ENCODE data around the gene SPINK5.
"Not testable (repeated sequence)": the region's sequence is repeated elsewhere in the genome, so short reads cannot be mapped to it uniquely, and the experiment has no call there.

Gene SPINK5

GRCh38 chr5:148055160-148055559 is 8.6 kb upstream of the SPINK5 start:
- not testable (repeated sequence) for H3K27me3 ChIP-seq (ENCODE audit: control insufficient read depth in 5 of 5, insufficient read depth in 4 of 5, low read length in 5 of 5)
- Histone ChIP-seq H3K4me3 (ENCODE audit: low read depth in 1 of 5, low read length in 5 of 5) (peak overlapping the region in 1 of 5 donors; percentile 18), H3K9me3 (ENCODE audit: control insufficient read depth in 5 of 5, low read length in 5 of 5) (peaks cover 9 to 31% (median 25%) of the 10 kb centered on the region in 5 donors)

GRCh38 chr5:148060309-148060708 is 3.5 kb upstream of the SPINK5 start:
- Histone ChIP-seq H3K9me3 (ENCODE audit: control insufficient read depth in 5 of 5, low read length in 5 of 5) (peaks cover 2 to 16% (median 14%) of the 10 kb centered on the region in 5 donors), H3K36me3 (ENCODE audit: control insufficient read depth in 5 of 5, insufficient read depth in 5 of 5, low read length in 5 of 5) (no peaks in the 10 kb centered on the region)

More at GRCh38 chr5:148055160-148055559, 8.6 kb upstream of the SPINK5 start:
- H3K4me1 ChIP-seq (ENCODE audit: control insufficient read depth in 5 of 5, insufficient read depth in 5 of 5, low read length in 5 of 5); H3K36me3 ChIP-seq (ENCODE audit: control insufficient read depth in 5 of 5, insufficient read depth in 5 of 5, low read length in 5 of 5); H3K27ac ChIP-seq (ENCODE audit: low read depth, low read length); H3K9ac ChIP-seq (ENCODE audit: low read length in 5 of 5): not testable (repeated sequence)

GRCh38 chr5:148060881-148061280 is 2.9 kb upstream of the SPINK5 start:
- Histone ChIP-seq H3K36me3 (ENCODE audit: control insufficient read depth in 5 of 5, insufficient read depth in 5 of 5, low read length in 5 of 5) (no peaks in the 10 kb centered on the region), H3K4me1 (ENCODE audit: control insufficient read depth in 5 of 5, insufficient read depth in 5 of 5, low read length in 5 of 5) (no peaks in the 10 kb centered on the region), H3K9me3 (ENCODE audit: control insufficient read depth in 5 of 5, low read length in 5 of 5) (peaks cover 2 to 11% (median 8%) of the 10 kb centered on the region in 5 donors), H3K4me3 (ENCODE audit: low read depth in 1 of 5, low read length in 5 of 5) (no peak overlapping the region), H3K27ac (ENCODE audit: low read depth, low read length) (no peak overlapping the region), H3K9ac (ENCODE audit: low read length in 5 of 5) (no peak overlapping the region), H3K27me3 (ENCODE audit: control insufficient read depth in 5 of 5, insufficient read depth in 4 of 5, low read length in 5 of 5) (no peaks in the 10 kb centered on the region)

More at GRCh38 chr5:148060309-148060708, 3.5 kb upstream of the SPINK5 start:
- Histone ChIP-seq H3K4me1 (ENCODE audit: control insufficient read depth in 5 of 5, insufficient read depth in 5 of 5, low read length in 5 of 5) (no peaks in the 10 kb centered on the region), H3K4me3 (ENCODE audit: low read depth in 1 of 5, low read length in 5 of 5) (no peak overlapping the region), H3K27me3 (ENCODE audit: control insufficient read depth in 5 of 5, insufficient read depth in 4 of 5, low read length in 5 of 5) (no peaks in the 10 kb centered on the region), H3K9ac (ENCODE audit: low read length in 5 of 5) (no peak overlapping the region), H3K27ac (ENCODE audit: low read depth, low read length) (no peak overlapping the region)

- peaks cover 0 to 5% (median 0%) of the 10 kb centered on the region in 5 donors for H3K4me1 ChIP-seq (ENCODE audit: control insufficient read depth in 5 of 5, insufficient read depth in 5 of 5, low read length in 5 of 5)
- H3K9me3 ChIP-seq (ENCODE audit: control insufficient read depth in 5 of 5, low read length in 5 of 5) = no peaks in the 10 kb centered on the region
- no peak overlapping the region for H3K9ac ChIP-seq (ENCODE audit: low read length in 5 of 5)
- H3K27me3 ChIP-seq (ENCODE audit: control insufficient read depth in 5 of 5, insufficient read depth in 4 of 5, low read length in 5 of 5) = no peaks in the 10 kb centered on the region
- H3K4me3 ChIP-seq (ENCODE audit: low read depth in 1 of 5, low read length in 5 of 5) = no peak overlapping the region
- no peak overlapping the region for H3K27ac ChIP-seq (ENCODE audit: low read depth, low read length)
- H3K36me3 ChIP-seq (ENCODE audit: control insufficient read depth in 5 of 5, insufficient read depth in 5 of 5, low read length in 5 of 5) = no peaks in the 10 kb centered on the region
Observed at GRCh38 chr5:148070621-148071020, 6.8 kb downstream of the SPINK5 start.

GRCh38 chr5:148072207-148072606 is 8.4 kb downstream of the SPINK5 start:
- Histone ChIP-seq H3K27ac (ENCODE audit: low read depth, low read length) (no peak overlapping the region), H3K4me3 (ENCODE audit: low read depth in 1 of 5, low read length in 5 of 5) (no peak overlapping the region), H3K27me3 (ENCODE audit: control insufficient read depth in 5 of 5, insufficient read depth in 4 of 5, low read length in 5 of 5) (no peaks in the 10 kb centered on the region), H3K36me3 (ENCODE audit: control insufficient read depth in 5 of 5, insufficient read depth in 5 of 5, low read length in 5 of 5) (no peaks in the 10 kb centered on the region), H3K9ac (ENCODE audit: low read length in 5 of 5) (no peak overlapping the region), H3K9me3 (ENCODE audit: control insufficient read depth in 5 of 5, low read length in 5 of 5) (peaks cover 0 to 4% (median 2%) of the 10 kb centered on the region in 5 donors), H3K4me1 (ENCODE audit: control insufficient read depth in 5 of 5, insufficient read depth in 5 of 5, low read length in 5 of 5) (peaks cover 0 to under 1% (median 0%) of the 10 kb centered on the region in 5 donors)

GRCh38 chr5:148075529-148075928 is 11.7 kb downstream of the SPINK5 start:
- H3K36me3 ChIP-seq (ENCODE audit: control insufficient read depth in 5 of 5, insufficient read depth in 5 of 5, low read length in 5 of 5) = no peaks in the 10 kb centered on the region
- peaks cover 0 to 4% (median 2%) of the 10 kb centered on the region in 5 donors for H3K9me3 ChIP-seq (ENCODE audit: control insufficient read depth in 5 of 5, low read length in 5 of 5)
- no peak overlapping the region for H3K27ac ChIP-seq (ENCODE audit: low read depth, low read length)
- no peaks in the 10 kb centered on the region for H3K27me3 ChIP-seq (ENCODE audit: control insufficient read depth in 5 of 5, insufficient read depth in 4 of 5, low read length in 5 of 5)
- no peak overlapping the region for H3K4me3 ChIP-seq (ENCODE audit: low read depth in 1 of 5, low read length in 5 of 5)
- no peak overlapping the region for H3K9ac ChIP-seq (ENCODE audit: low read length in 5 of 5)
- no peaks in the 10 kb centered on the region for H3K4me1 ChIP-seq (ENCODE audit: control insufficient read depth in 5 of 5, insufficient read depth in 5 of 5, low read length in 5 of 5)

GRCh38 chr5:148083203-148083602 is 19.4 kb downstream of the SPINK5 start:
- H3K9me3 ChIP-seq (ENCODE audit: control insufficient read depth in 5 of 5, low read length in 5 of 5) = peaks cover 0 to 5% (median 0%) of the 10 kb centered on the region in 5 donors
- H3K27ac ChIP-seq (ENCODE audit: low read depth, low read length) = no peak overlapping the region
- no peak overlapping the region for H3K9ac ChIP-seq (ENCODE audit: low read length in 5 of 5)
- no peaks in the 10 kb centered on the region for H3K4me1 ChIP-seq (ENCODE audit: control insufficient read depth in 5 of 5, insufficient read depth in 5 of 5, low read length in 5 of 5)
- H3K4me3 ChIP-seq (ENCODE audit: low read depth in 1 of 5, low read length in 5 of 5) = no peak overlapping the region
- no peaks in the 10 kb centered on the region for H3K36me3 ChIP-seq (ENCODE audit: control insufficient read depth in 5 of 5, insufficient read depth in 5 of 5, low read length in 5 of 5)
- H3K27me3 ChIP-seq (ENCODE audit: control insufficient read depth in 5 of 5, insufficient read depth in 4 of 5, low read length in 5 of 5) = no peaks in the 10 kb centered on the region

GRCh38 chr5:148084269-148084668 is 20.5 kb downstream of the SPINK5 start:
- H3K9ac ChIP-seq (ENCODE audit: low read length in 5 of 5) = no peak overlapping the region
- H3K4me3 ChIP-seq (ENCODE audit: low read depth in 1 of 5, low read length in 5 of 5) = no peak overlapping the region
- peaks cover 0 to 5% (median 0%) of the 10 kb centered on the region in 5 donors for H3K9me3 ChIP-seq (ENCODE audit: control insufficient read depth in 5 of 5, low read length in 5 of 5)
- H3K27me3 ChIP-seq (ENCODE audit: control insufficient read depth in 5 of 5, insufficient read depth in 4 of 5, low read length in 5 of 5) = no peaks in the 10 kb centered on the region
- H3K27ac ChIP-seq (ENCODE audit: low read depth, low read length) = no peak overlapping the region
- no peaks in the 10 kb centered on the region for H3K4me1 ChIP-seq (ENCODE audit: control insufficient read depth in 5 of 5, insufficient read depth in 5 of 5, low read length in 5 of 5)
- H3K36me3 ChIP-seq (ENCODE audit: control insufficient read depth in 5 of 5, insufficient read depth in 5 of 5, low read length in 5 of 5) = no peaks in the 10 kb centered on the region

- no peak overlapping the region for H3K27ac ChIP-seq (ENCODE audit: low read depth, low read length)
- no peaks in the 10 kb centered on the region for H3K36me3 ChIP-seq (ENCODE audit: control insufficient read depth in 5 of 5, insufficient read depth in 5 of 5, low read length in 5 of 5)
- H3K9me3 ChIP-seq (ENCODE audit: control insufficient read depth in 5 of 5, low read length in 5 of 5) = peaks cover 0 to 5% (median 0%) of the 10 kb centered on the region in 5 donors
- no peak overlapping the region for H3K9ac ChIP-seq (ENCODE audit: low read length in 5 of 5)
- no peak overlapping the region for H3K4me3 ChIP-seq (ENCODE audit: low read depth in 1 of 5, low read length in 5 of 5)
- no peaks in the 10 kb centered on the region for H3K4me1 ChIP-seq (ENCODE audit: control insufficient read depth in 5 of 5, insufficient read depth in 5 of 5, low read length in 5 of 5)
- no peaks in the 10 kb centered on the region for H3K27me3 ChIP-seq (ENCODE audit: control insufficient read depth in 5 of 5, insufficient read depth in 4 of 5, low read length in 5 of 5)
Observed at GRCh38 chr5:148085310-148085709, 21.5 kb downstream of the SPINK5 start.

GRCh38 chr5:148085977-148086705 is 22.4 kb downstream of the SPINK5 start:
- no peak overlapping the region for H3K27ac ChIP-seq (ENCODE audit: low read depth, low read length)
- H3K9me3 ChIP-seq (ENCODE audit: control insufficient read depth in 5 of 5, low read length in 5 of 5) = peaks cover 0 to 5% (median 0%) of the 10 kb centered on the region in 5 donors
- no peaks in the 10 kb centered on the region for H3K4me1 ChIP-seq (ENCODE audit: control insufficient read depth in 5 of 5, insufficient read depth in 5 of 5, low read length in 5 of 5)
- no peaks in the 10 kb centered on the region for H3K27me3 ChIP-seq (ENCODE audit: control insufficient read depth in 5 of 5, insufficient read depth in 4 of 5, low read length in 5 of 5)
- no peak overlapping the region for H3K4me3 ChIP-seq (ENCODE audit: low read depth in 1 of 5, low read length in 5 of 5)
- H3K9ac ChIP-seq (ENCODE audit: low read length in 5 of 5) = no peak overlapping the region
- H3K36me3 ChIP-seq (ENCODE audit: control insufficient read depth in 5 of 5, insufficient read depth in 5 of 5, low read length in 5 of 5) = no peaks in the 10 kb centered on the region

All from subcutaneous abdominal adipose tissue (tissue), 5 donors.